ENCODE results near the gene CHRM4.

CHRM4 gene

GRCh38 chr11:46402957-46403902, 11.7 kb upstream of the CHRM4 start:
- DNase-seq (ENCODE audit: low read depth) = no peak

GRCh38 chr11:46397526-46397925, 6.0 kb upstream of the CHRM4 start:
- no peak for DNase-seq (ENCODE audit: low read depth)

- no peak for DNase-seq (ENCODE audit: low read depth)
Observed at GRCh38 chr11:46393759-46394158, 2.2 kb upstream of the CHRM4 start.

- no peak for DNase-seq (ENCODE audit: low read depth)
Observed at GRCh38 chr11:46393231-46393616, 1.6 kb upstream of the CHRM4 start.

GRCh38 chr11:46392421-46393230, 1.1 kb upstream of the CHRM4 start:
- peak; percentile 62 for DNase-seq (ENCODE audit: low read depth)

GRCh38 chr11:46391186-46391577, 394 bp downstream of the CHRM4 start:
- DNase-seq (ENCODE audit: low read depth) = no peak

- DNase-seq (ENCODE audit: low read depth) = no peak
Observed at GRCh38 chr11:46390331-46391171, 1.0 kb downstream of the CHRM4 start.

- no peak for DNase-seq (ENCODE audit: low read depth)
Observed at GRCh38 chr11:46389450-46390330, 1.9 kb downstream of the CHRM4 start.

GRCh38 chr11:46388619-46389449, 2.7 kb downstream of the CHRM4 start:
- no peak for DNase-seq (ENCODE audit: low read depth)

GRCh38 chr11:46387919-46388618, 3.5 kb downstream of the CHRM4 start:
- DNase-seq (ENCODE audit: low read depth) = no peak

GRCh38 chr11:46387456-46387855, 4.1 kb downstream of the CHRM4 start:
- no peak for DNase-seq (ENCODE audit: low read depth)

- DNase-seq (ENCODE audit: low read depth) = no peak
Observed at GRCh38 chr11:46386674-46387073, 4.9 kb downstream of the CHRM4 start.

GRCh38 chr11:46386005-46386578, 5.5 kb downstream of the CHRM4 start:
- no peak for DNase-seq (ENCODE audit: low read depth)

- no peak for DNase-seq (ENCODE audit: low read depth)
Observed at GRCh38 chr11:46385169-46386004, 6.2 kb downstream of the CHRM4 start.

GRCh38 chr11:46383974-46384701, 7.4 kb downstream of the CHRM4 start:
- no peak for DNase-seq (ENCODE audit: low read depth)

- no peak for DNase-seq (ENCODE audit: low read depth)
Observed at GRCh38 chr11:46383404-46383758, 8.2 kb downstream of the CHRM4 start.

- no peak for DNase-seq (ENCODE audit: low read depth)
Observed at GRCh38 chr11:46382646-46383403, 8.8 kb downstream of the CHRM4 start.
